SK-N-SH (cell line): ENCODE data around the gene ABL2. TPM values are rescaled to one million over a fixed set of nuclear protein-coding genes. Genes with fewer than 3 reads are reported as not detected.

Source experiments
- CTCF ChIA-PET: fragments of 300-600, 350-600 bp; formaldehyde crosslinking; extraction: SDS; loops from one replicate; lab custom pipeline; 2021; lab: Yijun Ruan, JAX
- POLR2A ChIA-PET: fragments of 350-600 bp; sonication (Branson Sonifier 250); formaldehyde crosslinking; extraction: SDS; loops from one replicate; lab custom pipeline; 2020; ENCODE audit warnings: antibody characterized with exemption, inconsistent platforms; lab: Yijun Ruan, JAX
- DNase-seq: peaks from one replicate; pipeline ENCODE4 v3.0.0; 2012
- H2AFZ ChIP-seq: fragments of 200-600 bp; sonication (generic); 2 replicates; pipeline ENCODE4 v1.8.1; 2016; ENCODE audit warnings: antibody characterized with exemption, mild to moderate bottlenecking, low read depth
- H3F3A ChIP-seq: fragments of 200-600 bp; sonication (generic); replicated peaks from 2 replicates; pipeline ENCODE3; 2016; ENCODE audit warnings: antibody characterized with exemption, mild to moderate bottlenecking; ENCODE audit not compliant: insufficient read depth
- H3K27ac ChIP-seq, 2 experiments: fragments of 200-500 bp in 1 of 2; fragments of 200-600 bp in 1 of 2; sonication (Bioruptor generic) in 1 of 2; sonication (generic), shearing (Covaris generic) in 1 of 2; 2 replicates each; pipeline versions ENCODE4 v1.5.1 to v1.6.1; 2014 to 2016; ENCODE audit warnings: low read depth in 2 of 2, inconsistent platforms in 1 of 2, low read length in 1 of 2, mild to moderate bottlenecking in 1 of 2, mixed read lengths in 1 of 2
- H3K27me3 ChIP-seq: fragments of 200-600 bp; sonication (generic), shearing (Covaris generic); 2 replicates; pipeline ENCODE4 v1.6.1; 2016; ENCODE audit warnings: mixed run types; ENCODE audit not compliant: insufficient read depth
- H3K36me3 ChIP-seq, 2 experiments: fragments of 200-500 bp in 1 of 2; fragments of 200-600 bp in 1 of 2; sonication (Bioruptor generic) in 1 of 2; sonication (generic) in 1 of 2; replicated peaks in 1 of 2; 2 replicates each; pipeline versions ENCODE3 to v1.5.1; 2014 to 2016; ENCODE audit warnings: low read length in 1 of 2, mild to moderate bottlenecking in 1 of 2; ENCODE audit not compliant: insufficient read depth in 2 of 2, control insufficient read depth in 1 of 2
- H3K4me1 ChIP-seq, 2 experiments: fragments of 200-500 bp in 1 of 2; fragments of 200-600 bp in 1 of 2; sonication (Bioruptor generic) in 1 of 2; sonication (generic), shearing (Covaris generic) in 1 of 2; 2 replicates each; pipeline versions ENCODE4 v1.5.1 to v1.6.1; 2014 to 2016; ENCODE audit warnings: low read depth in 1 of 2, low read length in 1 of 2, mixed run types in 1 of 2; ENCODE audit not compliant: insufficient read depth in 2 of 2, control insufficient read depth in 1 of 2
- H3K4me2 ChIP-seq: fragments of 200-600 bp; sonication (generic), shearing (Covaris generic); 2 replicates; pipeline ENCODE4 v1.6.1; 2017; ENCODE audit warnings: mixed run types
- H3K4me3 ChIP-seq, 2 experiments: fragments of 200-500 bp in 1 of 2; fragments of 200-600 bp in 1 of 2; sonication (Bioruptor generic) in 1 of 2; sonication (generic), shearing (Covaris generic) in 1 of 2; 2 replicates each; pipeline versions ENCODE4 v1.5.1 to v1.8.1; 2014 to 2016; ENCODE audit warnings: low read depth in 2 of 2, inconsistent platforms in 1 of 2, low read length in 1 of 2, mild to moderate bottlenecking in 1 of 2, mixed read lengths in 1 of 2, moderate library complexity in 1 of 2
- H3K79me2 ChIP-seq: fragments of 200-600 bp; sonication (generic); 2 replicates; pipeline ENCODE4 v1.8.1; 2017; ENCODE audit warnings: mild to moderate bottlenecking; ENCODE audit not compliant: insufficient read depth
- H3K9ac ChIP-seq: fragments of 200-600 bp; sonication (generic); 2 replicates; pipeline ENCODE4 v1.6.1; 2017; ENCODE audit warnings: mixed run types
- H3K9me2 ChIP-seq: fragments of 200-600 bp; sonication (generic); 2 replicates; pipeline ENCODE4 v1.6.1; 2017; ENCODE audit warnings: mixed run types
- H3K9me3 ChIP-seq: fragments of 200-600 bp; sonication (generic); 2 replicates; pipeline ENCODE4 v1.6.1; 2017; ENCODE audit warnings: mixed run types, mild to moderate bottlenecking, moderate library complexity
- H4K20me1 ChIP-seq: fragments of 200-600 bp; sonication (generic); 2 replicates; pipeline ENCODE4 v1.6.1; 2017; ENCODE audit warnings: mild to moderate bottlenecking, mixed run types; ENCODE audit not compliant: insufficient read depth
- CHD2 ChIP-seq: fragments of 150-350 bp; IDR thresholded peaks from 2 replicates; pipeline ENCODE4 v1.6.1; 2018; ENCODE audit warnings: low read length; ENCODE audit not compliant: partially characterized antibody
- CTCF ChIP-seq: fragments of 200-600 bp; sonication (generic); IDR thresholded peaks from 2 replicates; pipeline ENCODE4 v1.6.1; 2017; ENCODE audit warnings: antibody characterized with exemption, mild to moderate bottlenecking, moderate library complexity
- ELF1 ChIP-seq: IDR thresholded peaks from 2 replicates; pipeline ENCODE4 v1.4.0; 2012
- EP300 ChIP-seq, 2 experiments: IDR thresholded peaks; 2 replicates each; pipeline versions ENCODE4 v1.4.0 to v1.6.1; 2012; ENCODE audit warnings: borderline replicate concordance in 1 of 2, low read depth in 1 of 2, low read length in 1 of 2
- FOSL2 ChIP-seq: IDR thresholded peaks from 2 replicates; pipeline ENCODE4 v1.4.0; 2012; ENCODE audit warnings: low read depth, mild to moderate bottlenecking, moderate library complexity, borderline replicate concordance
- FOXJ3 ChIP-seq: sonication (generic); formaldehyde crosslinking; IDR thresholded peaks from 2 replicates; pipeline ENCODE4 v1.5.1; 2020; ENCODE audit warnings: mild to moderate bottlenecking, missing genetic modification reagents
- FOXM1 ChIP-seq: IDR thresholded peaks from 2 replicates; pipeline ENCODE4 v1.4.0; 2012; ENCODE audit warnings: low read depth, mild to moderate bottlenecking
- GABPA ChIP-seq: IDR thresholded peaks from 2 replicates; pipeline ENCODE4 v1.4.0; 2012; ENCODE audit warnings: low read depth, mild to moderate bottlenecking
- MEF2A ChIP-seq: IDR thresholded peaks from 2 replicates; pipeline ENCODE4 v1.4.0; 2012; ENCODE audit warnings: low read depth, borderline replicate concordance
- MXI1 ChIP-seq: IDR thresholded peaks from 2 replicates; pipeline ENCODE4 v1.6.1; 2012; ENCODE audit warnings: mild to moderate bottlenecking, low read depth, low read length, improper control_type of control experiment
- NFIC ChIP-seq: IDR thresholded peaks from 2 replicates; pipeline ENCODE4 v1.4.0; 2012; ENCODE audit warnings: borderline replicate concordance
- NRF1 ChIP-seq: IDR thresholded peaks from 2 replicates; pipeline ENCODE4 v1.6.1; 2012; ENCODE audit warnings: low read depth, mild to moderate bottlenecking, low read length
- PBX3 ChIP-seq: IDR thresholded peaks from 2 replicates; pipeline ENCODE4; 2012
- RAD21 ChIP-seq: IDR thresholded peaks from 2 replicates; pipeline ENCODE4 v1.6.1; 2012; ENCODE audit warnings: mild to moderate bottlenecking, low read length
- RFX5 ChIP-seq: IDR thresholded peaks from 2 replicates; pipeline ENCODE4 v1.6.1; 2012; ENCODE audit warnings: mild to moderate bottlenecking, improper control_type of control experiment, low read length
- SMC3 ChIP-seq: IDR thresholded peaks from 2 replicates; pipeline ENCODE4 v1.6.1; 2012; ENCODE audit warnings: low read depth, low read length, improper control_type of control experiment
- TCF12 ChIP-seq: IDR thresholded peaks from 2 replicates; pipeline ENCODE4 v1.4.0; 2012
- TEAD4 ChIP-seq: IDR thresholded peaks from 2 replicates; pipeline ENCODE4 v1.4.0; 2012; ENCODE audit warnings: mild to moderate bottlenecking, borderline replicate concordance; ENCODE audit not compliant: insufficient read depth
- USF1 ChIP-seq: IDR thresholded peaks from 2 replicates; pipeline ENCODE4 v1.4.0; 2012; ENCODE audit warnings: low read depth, borderline replicate concordance
- USF2 ChIP-seq: fragments of 150-350 bp; IDR thresholded peaks from 2 replicates; pipeline ENCODE4 v1.6.1; 2017; ENCODE audit warnings: antibody characterized with exemption, low read length, low read depth, borderline replicate concordance
- YY1 ChIP-seq: IDR thresholded peaks from 2 replicates; pipeline ENCODE4 v1.4.0; 2012; ENCODE audit warnings: low read depth, mild to moderate bottlenecking
- ZBTB33 ChIP-seq: IDR thresholded peaks from 2 replicates; pipeline ENCODE4 v1.4.0; 2012; ENCODE audit warnings: low read depth, borderline replicate concordance
- WGBS: methylation state at CpG from one replicate; pipeline ENCODE4 v1.1.6; 2017; ENCODE audit warnings: low lambda C conversion rate; 5-methylcytosine and 5-hydroxymethylcytosine counted together
- polyA plus RNA-seq, 3 experiments: library from polyadenylated mRNA; depleted of rRNA; stranded (reverse); fragments of >200 nt; gene quantifications; 2 replicates each; pipeline ENCODE4 v1.2.3, GENCODE V29; 2012

The ABL2 gene
- polyA plus RNA-seq, 1 of the 3 experiments (the other 2 are of a cell fraction) = 7.5 TPM

GRCh38 chr1:179080866-179081686, 148.4 kb downstream of the ABL2 start (continued):
- no peak for TF ChIP-seq USF1
- no peak for TF ChIP-seq MXI1
- TF ChIP-seq USF2 = no peak
- no peak for TF ChIP-seq MEF2A
- no peak for TF ChIP-seq NRF1
- no peak for TF ChIP-seq FOSL2
- TF ChIP-seq RAD21 = no peak
- TF ChIP-seq, all 33 proteins: peak for 0

GRCh38 chr1:179079113-179079761, 150.2 kb downstream of the ABL2 start:
- H3F3A ChIP-seq = no peaks in the 10 kb centered on the region
- H3K27ac ChIP-seq = no peak overlapping the region
- no peaks in the 10 kb centered on the region for H3K9me2 ChIP-seq
- H3K4me1 ChIP-seq = peaks cover 0 to 13% of the 10 kb centered on the region in 2 experiments; a peak in 1 of 4 replicates
- DNase-seq = peak; percentile 69
- WGBS = 62% methylated on average over 18 of the region's 18 CpGs
- CTCF ChIA-PET = interaction anchor here (0.6 to 8.0 kb wide), 31 partner anchors 8 to 546 kb away, joined by 3 to 63 read pairs (median 4); partner anchors contain the start of gene AXDND1
- no peak overlapping the region for H2AFZ ChIP-seq
- no peak overlapping the region for H3K4me2 ChIP-seq
- no peak overlapping the region for H3K4me3 ChIP-seq
- H3K27me3 ChIP-seq = no peaks in the 10 kb centered on the region
- H3K36me3 ChIP-seq = peaks cover 0 to 2% of the 10 kb centered on the region in 2 experiments
- H3K9ac ChIP-seq = no peak overlapping the region
- POLR2A ChIA-PET = interaction anchor here (1.1 kb wide), 1 partner anchor 214 kb away, joined by 4 read pairs; the partner anchor contains the start of gene SOAT1
- no peaks in the 10 kb centered on the region for H3K9me3 ChIP-seq
- H3K79me2 ChIP-seq = peaks cover 18% of the 10 kb centered on the region
- no peaks in the 10 kb centered on the region for H4K20me1 ChIP-seq
- TF ChIP-seq FOSL2 (no peak), MEF2A (no peak), YY1 (no peak), TEAD4 (no peak), RFX5 (no peak), ZBTB33 (no peak), GABPA (no peak), SMC3 (peak; percentile 86), CTCF (peak; percentile 81), RAD21 (peak; percentile 94), USF2 (no peak), FOXJ3 (no peak), PBX3 (no peak), MXI1 (0 out of 2 replicates have a peak, but pooled peaks have one; percentile 24), CHD2 (no peak), ELF1 (no peak), NFIC (no peak), EP300 (IDR thresholded peaks at IDR 0.05; ENCODE audit: borderline replicate concordance in 1 of 2, low read depth in 1 of 2, low read length in 1 of 2) (no peak), FOXM1 (no peak), TCF12 (no peak)
